ENCODE data around the gene TSC22D2.
"Not testable (repeated sequence)": the region's sequence is repeated elsewhere in the genome, so short reads cannot be mapped to it uniquely, and the experiment has no call there.

TSC22D2 gene

DNA sequence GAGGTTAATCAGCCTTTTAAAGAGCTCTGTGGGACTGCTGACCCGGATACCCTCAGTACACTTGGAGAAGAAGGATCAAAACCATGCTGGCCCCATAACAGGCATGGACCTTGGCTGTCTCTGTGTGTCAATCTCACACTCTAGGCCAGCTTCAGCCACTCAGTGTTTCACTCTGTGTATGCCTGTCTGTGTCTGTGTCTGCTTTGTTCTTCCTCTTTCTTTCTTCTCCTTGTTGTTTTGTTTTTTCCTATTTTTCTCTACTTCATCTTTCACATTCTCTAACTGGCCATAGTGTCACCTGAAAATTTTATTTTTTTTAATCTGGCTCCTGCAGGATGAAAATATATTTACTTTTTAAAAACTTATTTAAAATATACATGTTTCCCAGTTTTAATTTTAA is 87.1 kb downstream of the TSC22D2 start (continued):
- no peak for TF ChIP-seq PATZ1 (CRISPR knock-in tag; IDR thresholded peaks at IDR 0.05; ENCODE audit: borderline replicate concordance)
- TF ChIP-seq BACH2 (CRISPR knock-in tag; IDR thresholded peaks at IDR 0.05; ENCODE audit: borderline replicate concordance) = no peak

DNA sequence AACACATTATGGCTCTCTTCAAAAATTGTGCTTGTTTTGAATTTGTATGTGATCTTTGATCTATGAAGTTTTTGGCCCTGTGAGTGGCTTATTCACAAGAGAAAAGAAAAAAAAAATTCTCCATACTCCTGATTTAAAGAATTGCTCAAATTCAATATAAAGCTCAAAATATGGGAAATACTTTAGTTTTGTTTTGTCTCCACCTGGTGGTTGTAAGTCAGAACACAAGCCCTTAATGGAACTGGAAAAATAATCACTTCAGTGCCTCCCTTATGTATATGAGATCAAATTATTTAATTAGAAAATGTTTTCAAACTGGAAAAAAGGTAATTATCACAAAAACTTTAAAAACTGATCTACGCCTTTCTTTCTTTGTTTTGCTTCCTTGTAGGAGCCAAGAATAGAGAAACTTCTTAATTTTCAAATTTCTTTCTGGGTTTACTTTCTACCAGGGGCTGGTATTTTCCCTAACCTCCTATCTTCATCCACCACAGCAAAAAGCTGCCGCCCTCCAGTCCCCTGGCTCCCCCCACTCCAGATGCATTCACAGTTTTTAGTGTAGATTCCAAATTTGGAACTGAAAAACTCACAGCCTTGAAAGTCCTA is 87.6 kb downstream of the TSC22D2 start:
- peak; percentile 79 for ATAC-seq
- TF ChIP-seq SNAI2 (CRISPR knock-in tag; IDR thresholded peaks at IDR 0.05) (no peak), POU6F1 (CRISPR knock-in tag; IDR thresholded peaks at IDR 0.05; ENCODE audit: borderline replicate concordance, low read depth) (no peak), CSRNP3 (CRISPR knock-in tag; IDR thresholded peaks at IDR 0.05) (no peak), TCF4 (CRISPR knock-in tag; IDR thresholded peaks at IDR 0.05; ENCODE audit: borderline replicate concordance) (no peak), CSDC2 (CRISPR knock-in tag; IDR thresholded peaks at IDR 0.05) (no peak), BACH2 (CRISPR knock-in tag; IDR thresholded peaks at IDR 0.05; ENCODE audit: borderline replicate concordance) (no peak)

DNA sequence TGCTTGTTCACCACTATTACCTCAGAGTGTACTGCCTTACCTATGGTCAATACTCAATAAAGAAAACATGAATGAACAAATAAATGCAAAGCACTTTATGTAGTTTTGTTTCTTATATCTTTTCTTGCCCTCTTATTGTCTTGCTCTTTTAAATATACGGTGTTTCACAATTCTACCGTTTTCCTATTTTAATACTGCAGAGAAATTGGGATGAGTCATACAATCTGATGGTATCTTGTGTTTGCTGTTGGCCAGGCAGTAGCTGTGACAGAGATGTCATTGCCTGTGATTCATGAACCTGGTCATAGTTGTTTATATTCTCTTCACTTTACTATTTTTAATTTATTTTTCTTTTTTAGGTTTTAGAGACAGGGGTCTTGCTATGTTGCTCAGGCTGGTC is 89.9 kb downstream of the TSC22D2 start:
- peak; percentile 72 for ATAC-seq
- TF ChIP-seq ZNF8 (CRISPR knock-in tag; IDR thresholded peaks at IDR 0.05) = no peak
- no peak for TF ChIP-seq TCF4 (CRISPR knock-in tag; IDR thresholded peaks at IDR 0.05; ENCODE audit: borderline replicate concordance)
- TF ChIP-seq CSRNP3 (CRISPR knock-in tag; IDR thresholded peaks at IDR 0.05) = no peak
- TF ChIP-seq BACH2 (CRISPR knock-in tag; IDR thresholded peaks at IDR 0.05; ENCODE audit: borderline replicate concordance) = no peak
- TF ChIP-seq ARNTL (CRISPR knock-in tag; IDR thresholded peaks at IDR 0.05; ENCODE audit: borderline replicate concordance, low read depth) = no peak
- TF ChIP-seq, protein P1, sequence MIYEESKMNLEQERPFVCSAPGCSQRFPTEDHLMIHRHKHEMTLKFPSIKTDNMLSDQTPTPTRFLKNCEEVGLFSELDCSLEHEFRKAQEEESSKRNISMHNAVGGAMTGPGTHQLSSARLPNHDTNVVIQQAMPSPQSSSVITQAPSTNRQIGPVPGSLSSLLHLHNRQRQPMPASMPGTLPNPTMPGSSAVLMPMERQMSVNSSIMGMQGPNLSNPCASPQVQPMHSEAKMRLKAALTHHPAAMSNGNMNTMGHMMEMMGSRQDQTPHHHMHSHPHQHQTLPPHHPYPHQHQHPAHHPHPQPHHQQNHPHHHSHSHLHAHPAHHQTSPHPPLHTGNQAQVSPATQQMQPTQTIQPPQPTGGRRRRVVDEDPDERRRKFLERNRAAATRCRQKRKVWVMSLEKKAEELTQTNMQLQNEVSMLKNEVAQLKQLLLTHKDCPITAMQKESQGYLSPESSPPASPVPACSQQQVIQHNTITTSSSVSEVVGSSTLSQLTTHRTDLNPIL (CRISPR knock-in tag; IDR thresholded peaks at IDR 0.05; ENCODE audit: low read depth) = no peak
- no peak for TF ChIP-seq CSDC2 (CRISPR knock-in tag; IDR thresholded peaks at IDR 0.05)
- no peak for TF ChIP-seq ZNF565 (CRISPR knock-in tag; conservative IDR thresholded peaks at IDR 0.05; ENCODE audit: low read depth)
- TF ChIP-seq ISL1 (CRISPR knock-in tag; IDR thresholded peaks at IDR 0.05) = no peak
- TF ChIP-seq PPARA (CRISPR knock-in tag; IDR thresholded peaks at IDR 0.05; ENCODE audit: borderline replicate concordance) = no peak

- ATAC-seq = not testable (repeated sequence)
These were observed 92.9 kb downstream of the TSC22D2 start for GRCh38 chr3:150500960-150501359.

GRCh38 chr3:150503402-150504099 is 95.5 kb downstream of the TSC22D2 start:
- ATAC-seq = no peak

More at GRCh38 chr3:150503402-150504099, 95.5 kb downstream of the TSC22D2 start:
- no peak for TF ChIP-seq ISL1 (CRISPR knock-in tag; IDR thresholded peaks at IDR 0.05)
- no peak for TF ChIP-seq ARNTL (CRISPR knock-in tag; IDR thresholded peaks at IDR 0.05; ENCODE audit: borderline replicate concordance, low read depth)
- no peak for TF ChIP-seq TOX (CRISPR knock-in tag; IDR thresholded peaks at IDR 0.05; ENCODE audit: borderline replicate concordance)
- no peak for TF ChIP-seq ZNF8 (CRISPR knock-in tag; IDR thresholded peaks at IDR 0.05)
- TF ChIP-seq CSDC2 (CRISPR knock-in tag; IDR thresholded peaks at IDR 0.05) = no peak
- no peak for TF ChIP-seq SNAI2 (CRISPR knock-in tag; IDR thresholded peaks at IDR 0.05)
- TF ChIP-seq OSR1 (CRISPR knock-in tag; IDR thresholded peaks at IDR 0.05) = no peak
- no peak for TF ChIP-seq POU6F1 (CRISPR knock-in tag; IDR thresholded peaks at IDR 0.05; ENCODE audit: borderline replicate concordance, low read depth)
- no peak for TF ChIP-seq TCF4 (CRISPR knock-in tag; IDR thresholded peaks at IDR 0.05; ENCODE audit: borderline replicate concordance)
- no peak for TF ChIP-seq CSRNP3 (CRISPR knock-in tag; IDR thresholded peaks at IDR 0.05)
- TF ChIP-seq BACH2 (CRISPR knock-in tag; IDR thresholded peaks at IDR 0.05; ENCODE audit: borderline replicate concordance) = no peak
- TF ChIP-seq RARB (CRISPR knock-in tag; IDR thresholded peaks at IDR 0.05) = no peak
- TF ChIP-seq GLIS3 (CRISPR knock-in tag; IDR thresholded peaks at IDR 0.05) = no peak
- no peak for TF ChIP-seq ZFP30 (CRISPR knock-in tag; IDR thresholded peaks at IDR 0.05)
- TF ChIP-seq ZC3H10 (CRISPR knock-in tag; IDR thresholded peaks at IDR 0.05) = no peak
